ENCODE data around the gene DCDC2.

The DCDC2 gene

GRCh38 chr6:24194978-24195700, 162.7 kb downstream of the DCDC2 start:
- TF ChIP-seq POLR2AphosphoS5 (IDR thresholded peaks at IDR 0.05; ENCODE audit: low read depth, low read length): no peak
- TF ChIP-seq TAF1 (IDR thresholded peaks at IDR 0.05; ENCODE audit: borderline replicate concordance, insufficient read depth, low read length): no peak
- no peak for TF ChIP-seq SIN3A (IDR thresholded peaks at IDR 0.05; ENCODE audit: borderline replicate concordance, insufficient read depth, low read length)
- TF ChIP-seq FOXP2 (optimal IDR thresholded peaks at IDR 0.05; ENCODE audit: borderline replicate concordance, extremely low read depth, extremely low read length, insufficient read depth): no peak
- no peak for TF ChIP-seq REST (IDR thresholded peaks at IDR 0.05; ENCODE audit: insufficient read depth in 1 of 2, low read depth in 2 of 2, low read length in 2 of 2)

- TF ChIP-seq SIN3A (IDR thresholded peaks at IDR 0.05; ENCODE audit: borderline replicate concordance, insufficient read depth, low read length): no peak
Observed at GRCh38 chr6:24193364-24193763, 164.5 kb downstream of the DCDC2 start.

DNA sequence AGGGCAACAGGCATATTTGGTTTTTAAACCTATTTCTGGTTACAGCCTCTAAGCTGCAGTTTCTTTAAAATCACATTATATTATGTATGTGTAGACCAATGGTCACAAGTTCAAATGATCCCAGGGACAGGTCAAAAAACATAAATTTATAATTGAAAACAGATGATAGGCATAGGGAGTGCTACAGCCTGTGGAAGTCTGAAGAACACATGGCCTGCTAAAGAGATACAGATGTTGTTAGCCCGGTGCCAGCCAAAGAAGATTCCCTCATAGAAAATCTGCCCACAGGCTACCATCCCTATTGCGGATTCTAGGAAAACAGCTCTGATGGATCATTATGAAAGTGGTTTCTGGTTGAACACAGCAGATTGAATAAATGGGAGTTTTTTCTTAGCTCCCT, 166.5 kb downstream of the DCDC2 start:
- TF ChIP-seq REST (IDR thresholded peaks at IDR 0.05; ENCODE audit: insufficient read depth in 1 of 2, low read depth in 2 of 2, low read length in 2 of 2): no peak
- no peak for TF ChIP-seq TAF1 (IDR thresholded peaks at IDR 0.05; ENCODE audit: borderline replicate concordance, insufficient read depth, low read length)
- no peak for TF ChIP-seq FOXP2 (optimal IDR thresholded peaks at IDR 0.05; ENCODE audit: borderline replicate concordance, extremely low read depth, extremely low read length, insufficient read depth)
- TF ChIP-seq SIN3A (IDR thresholded peaks at IDR 0.05; ENCODE audit: borderline replicate concordance, insufficient read depth, low read length): no peak
- no peak for TF ChIP-seq POLR2AphosphoS5 (IDR thresholded peaks at IDR 0.05; ENCODE audit: low read depth, low read length)

GRCh38 chr6:24188578-24189080, 169.2 kb downstream of the DCDC2 start:
- TF ChIP-seq POLR2AphosphoS5 (IDR thresholded peaks at IDR 0.05; ENCODE audit: low read depth, low read length) (no peak), FOXP2 (optimal IDR thresholded peaks at IDR 0.05; ENCODE audit: borderline replicate concordance, extremely low read depth, extremely low read length, insufficient read depth) (no peak), TAF1 (IDR thresholded peaks at IDR 0.05; ENCODE audit: borderline replicate concordance, insufficient read depth, low read length) (no peak), REST (IDR thresholded peaks at IDR 0.05; ENCODE audit: insufficient read depth in 1 of 2, low read depth in 2 of 2, low read length in 2 of 2) (no peak), SIN3A (IDR thresholded peaks at IDR 0.05; ENCODE audit: borderline replicate concordance, insufficient read depth, low read length) (no peak)

DNA sequence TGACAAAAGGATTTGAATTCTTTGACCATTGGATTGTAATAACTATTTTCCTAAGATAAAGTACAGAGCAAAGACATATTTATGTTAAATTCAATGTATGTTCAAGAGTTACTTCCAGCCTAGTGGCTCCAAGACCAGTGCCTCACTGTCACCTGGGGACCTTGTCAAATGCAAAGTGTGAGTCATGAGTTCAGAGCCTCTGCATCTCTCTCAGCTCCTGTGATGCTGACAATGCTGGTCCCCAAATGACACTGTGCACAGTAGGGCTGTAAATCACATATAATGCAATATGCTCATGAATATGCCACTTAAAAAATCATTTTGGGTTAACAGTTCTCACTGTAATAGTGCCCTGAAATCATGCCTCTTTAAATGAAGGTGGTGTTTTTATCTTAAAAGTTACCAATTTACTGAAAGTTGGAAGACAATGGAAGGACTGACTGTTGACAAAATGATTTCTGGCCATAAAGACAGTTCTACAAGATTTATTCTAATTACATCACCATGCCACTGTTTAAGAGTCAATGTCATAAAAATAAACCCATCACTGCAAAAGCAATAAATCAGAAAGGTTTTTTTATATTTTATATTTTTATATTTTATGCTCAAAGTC, 169.8 kb downstream of the DCDC2 start:
- no peak for TF ChIP-seq SIN3A (IDR thresholded peaks at IDR 0.05; ENCODE audit: borderline replicate concordance, insufficient read depth, low read length)
- TF ChIP-seq POLR2AphosphoS5 (IDR thresholded peaks at IDR 0.05; ENCODE audit: low read depth, low read length): no peak
- TF ChIP-seq TAF1 (IDR thresholded peaks at IDR 0.05; ENCODE audit: borderline replicate concordance, insufficient read depth, low read length): no peak
- no peak for TF ChIP-seq REST (IDR thresholded peaks at IDR 0.05; ENCODE audit: insufficient read depth in 1 of 2, low read depth in 2 of 2, low read length in 2 of 2)
- TF ChIP-seq FOXP2 (optimal IDR thresholded peaks at IDR 0.05; ENCODE audit: borderline replicate concordance, extremely low read depth, extremely low read length, insufficient read depth): no peak

All from PFSK-1 (cell line).